Heart left ventricle (tissue), 13 donors: ENCODE results near the gene FKBP5.

Experiments
- CTCF ChIP-seq, 12 donors: fragments of 200-600 bp; sonication (generic) in 4 of 12; IDR thresholded peaks; one replicate each; pipeline versions ENCODE4 v1.5.0 to v1.8.0; 2018 to 2022; ENCODE audit warnings: antibody characterized with exemption in 12 of 12, mild to moderate bottlenecking in 5 of 12
- POLR2A ChIP-seq, 2 donors: fragments of 450-650 bp; IDR thresholded peaks; one replicate each; pipeline ENCODE4 v1.6.1; 2017; ENCODE audit warnings: antibody characterized with exemption in 2 of 2, mild to moderate bottlenecking in 2 of 2, moderate library complexity in 2 of 2
- donor health status: ischemic (EF 13 %, LVEDD 7.1; RV severe dilation, severe dysfunction).
- donor health status: DM: no; HTN: yes; CAD: no.
- donor health status: DM: no; HTN: no; CAD: no.
- donor health status: ischemic (EF 25% LVEDD 6.9; RV normal size, moderate dysfunction).
- donor health status: ischemic (EF 25% LVEDD 5.7; RV mildly dilated, moderate dysfunction).
- donor health status: ischemic (EF 35%, LVEDD 5.7; RV mildly dilated, moderate dysfunction).
- donor health status: nonischemic (EF 11% LVEDD 7.7; RV severe dilation, severe dysfunction).
- donor health status: DM: yes; HTN: yes; CAD: no.
- donor health status: PGD.
- donor health status: ischemic (EF 29% LVEDD 5.4; RV normal size, mild dysfunction).
- donor health status: nonischemic (EF 23%, LVEDD 6.1; RV moderate dilation, normal function).

- TF ChIP-seq CTCF (IDR thresholded peaks at IDR 0.05) (no peak), POLR2A (IDR thresholded peaks at IDR 0.05) (no peak)
Measured at GRCh38 chr6:35674594-35674993, 14.1 kb downstream of the FKBP5 start.
